GM19035 (cell line): ENCODE data around the gene DDO.
"Not testable (repeated sequence)": the region's sequence is repeated elsewhere in the genome, so short reads cannot be mapped to it uniquely, and the experiment has no call there.

ENCODE experiments used
- ATAC-seq: cut with Tn5 transposase; IDR thresholded peaks from one replicate; pipeline ENCODE4 v1.9.1; 2021; ENCODE audit not compliant: unreplicated experiment

Gene DDO

GRCh38 chr6:110415086-110415916 lies at the start of gene DDO:
Gene DDO, minus strand, starts transcription at chr6:110415575. Its CDS starts 2,113 bp downstream, at chr6:110413462.
- no peak for ATAC-seq

- ATAC-seq = no peak
Measured at GRCh38 chr6:110462884-110463481, 47.6 kb upstream of the DDO start.

- no peak for ATAC-seq
Measured at GRCh38 chr6:110461376-110461775, 46.0 kb upstream of the DDO start.

- no peak for ATAC-seq
Measured at GRCh38 chr6:110459137-110459536, 43.8 kb upstream of the DDO start.

- ATAC-seq = no peak
Measured at GRCh38 chr6:110458476-110458875, 43.1 kb upstream of the DDO start.

- not testable (repeated sequence) for ATAC-seq
Measured at GRCh38 chr6:110457567-110458175, 42.3 kb upstream of the DDO start.

GRCh38 chr6:110456694-110457093 lies 41.3 kb upstream of the DDO start:
- no peak for ATAC-seq

- no peak for ATAC-seq
Measured at GRCh38 chr6:110449541-110449895, 34.1 kb upstream of the DDO start.

GRCh38 chr6:110448846-110449540 lies 33.6 kb upstream of the DDO start:
- ATAC-seq = no peak

- ATAC-seq = no peak
Measured at GRCh38 chr6:110447761-110448160, 32.4 kb upstream of the DDO start.

GRCh38 chr6:110446405-110446804 lies 31.0 kb upstream of the DDO start:
- no peak for ATAC-seq

- no peak for ATAC-seq
Measured at GRCh38 chr6:110440026-110440425, 24.7 kb upstream of the DDO start.

GRCh38 chr6:110439356-110439755 lies 24.0 kb upstream of the DDO start:
- ATAC-seq = no peak

GRCh38 chr6:110434961-110435602 lies 19.7 kb upstream of the DDO start:
- ATAC-seq = no peak

GRCh38 chr6:110432285-110432900 lies 17.0 kb upstream of the DDO start:
- no peak for ATAC-seq

- ATAC-seq = no peak
Measured at GRCh38 chr6:110430741-110431140, 15.4 kb upstream of the DDO start.

GRCh38 chr6:110430236-110430635 lies 14.9 kb upstream of the DDO start:
- no peak for ATAC-seq

GRCh38 chr6:110428153-110428552 lies 12.8 kb upstream of the DDO start:
- no peak for ATAC-seq

GRCh38 chr6:110425816-110426215 lies 10.4 kb upstream of the DDO start:
- no peak for ATAC-seq

GRCh38 chr6:110422444-110422822 lies 7.1 kb upstream of the DDO start:
- no peak for ATAC-seq
